GM23248 (cell line): ENCODE results near the gene SLC13A1. TPM values are rescaled to one million over a fixed set of nuclear protein-coding genes. Genes with fewer than 3 reads are reported as not detected.

Source experiments
- DNase-seq: peaks from one replicate; pipeline ENCODE4 v3.0.0-alpha.2; 2015
- H2AFZ ChIP-seq: fragments of 200-600 bp; sonication (generic); 2 replicates; pipeline ENCODE4 v1.6.1; 2016; ENCODE audit warnings: antibody characterized with exemption
- H3F3A ChIP-seq: fragments of 200-600 bp; sonication (generic); 2 replicates; pipeline ENCODE4 v1.6.1; 2016; ENCODE audit warnings: mild to moderate bottlenecking, antibody characterized with exemption, mixed run types; ENCODE audit not compliant: insufficient read depth
- H3K27ac ChIP-seq: fragments of 200-600 bp; sonication (generic); 2 replicates; pipeline ENCODE4 v1.5.1; 2016; ENCODE audit warnings: mild to moderate bottlenecking
- H3K27me3 ChIP-seq: fragments of 200-600 bp; sonication (generic); replicated peaks from 2 replicates; pipeline ENCODE4 v1.6.1; 2016; ENCODE audit warnings: mild to moderate bottlenecking; ENCODE audit not compliant: insufficient read depth
- H3K36me3 ChIP-seq: fragments of 200-600 bp; sonication (generic); 2 replicates; pipeline ENCODE4 v1.6.1; 2016; ENCODE audit warnings: low read depth, mild to moderate bottlenecking
- H3K4me1 ChIP-seq: fragments of 200-600 bp; sonication (generic); 2 replicates; pipeline ENCODE4 v1.6.1; 2016; ENCODE audit warnings: mild to moderate bottlenecking; ENCODE audit not compliant: insufficient read depth
- H3K4me2 ChIP-seq: fragments of 200-600 bp; sonication (generic); one replicate; pipeline ENCODE4 v1.6.1; 2016; ENCODE audit warnings: mild to moderate bottlenecking; ENCODE audit not compliant: unreplicated experiment
- H3K4me3 ChIP-seq: fragments of 200-600 bp; sonication (generic); 2 replicates; pipeline ENCODE4 v1.5.1; 2016; ENCODE audit warnings: mild to moderate bottlenecking
- H3K79me2 ChIP-seq: fragments of 200-600 bp; sonication (generic); 2 replicates; pipeline ENCODE4 v1.6.1; 2016; ENCODE audit warnings: mild to moderate bottlenecking; ENCODE audit not compliant: insufficient read depth
- H3K9ac ChIP-seq: fragments of 200-600 bp; sonication (generic); 2 replicates; pipeline ENCODE4 v1.6.1; 2016; ENCODE audit warnings: mild to moderate bottlenecking
- H3K9me2 ChIP-seq: fragments of 200-600 bp; sonication (generic); 2 replicates; pipeline ENCODE4 v1.6.1; 2016; ENCODE audit warnings: mixed run types, mild to moderate bottlenecking, moderate library complexity; ENCODE audit not compliant: insufficient read depth
- H3K9me3 ChIP-seq: fragments of 200-600 bp; sonication (generic); one replicate; pipeline ENCODE4 v1.6.1; 2017; ENCODE audit warnings: low read depth
- H4K20me1 ChIP-seq: fragments of 200-600 bp; sonication (generic); 2 replicates; pipeline ENCODE4 v1.6.0; 2016; ENCODE audit not compliant: insufficient read depth
- EZH2 ChIP-seq: fragments of 200-600 bp; sonication (generic); IDR thresholded peaks from 2 replicates; pipeline ENCODE4 v1.6.1; 2018; ENCODE audit warnings: antibody characterized with exemption, mild to moderate bottlenecking; ENCODE audit not compliant: insufficient read depth, poor library complexity, severe bottlenecking
- EZH2phosphoT487 ChIP-seq: fragments of 200-600 bp; sonication (generic); IDR thresholded peaks from 2 replicates; pipeline ENCODE4 v1.6.1; 2018; ENCODE audit warnings: antibody characterized with exemption, moderate library complexity, mild to moderate bottlenecking, low read depth; ENCODE audit not compliant: insufficient read depth
- WGBS, 2 experiments: methylation state at CpG; one replicate each; pipeline ENCODE4 v1.1.6; 2015 to 2017; ENCODE audit warnings: low lambda C conversion rate in 2 of 2, low coverage in 1 of 2; ENCODE audit errors: missing lambda C conversion rate in 2 of 2; 5-methylcytosine and 5-hydroxymethylcytosine counted together
- in situ Hi-C: fragments of 300-500 bp; cut with MboI; formaldehyde crosslinking; loops from 2 replicates; pipeline ENCODE4 v1.15.0; 2020
- polyA plus RNA-seq: library from polyadenylated mRNA; unstranded; fragments of >200 nt; fragmentation: Nextera tagmentation; extraction: Ambion mirVana; gene quantifications from 2 replicates; pipeline ENCODE4 v1.2.1, GENCODE V29; 2016
- total RNA-seq: library from RNA; depleted of rRNA; stranded (reverse); fragments of >200 nt; shearing (Covaris generic); gene quantifications from 2 replicates; pipeline ENCODE4 v1.2.3, GENCODE V29; 2014

The SLC13A1 gene
- total and polyA plus RNA-seq, 2 experiments from 2014 or later, result not detected

GRCh38 chr7:123115331-123115730, 84.4 kb downstream of the SLC13A1 start:
- Histone ChIP-seq H3K79me2 (no peaks in the 10 kb centered on the region), H3K27me3 (no peaks in the 10 kb centered on the region), H3K27ac (no peak overlapping the region), H3K4me2 (no peak overlapping the region), H4K20me1 (no peaks in the 10 kb centered on the region; the same call in 1 of the 2 replicates), H2AFZ (no peak overlapping the region), H3K9me3 (no peaks in the 10 kb centered on the region), H3F3A (no peaks in the 10 kb centered on the region), H3K4me1 (no peaks in the 10 kb centered on the region), H3K4me3 (no peak overlapping the region), H3K9me2 (no peaks in the 10 kb centered on the region), H3K36me3 (no peaks in the 10 kb centered on the region), H3K9ac (no peak overlapping the region)
- no peak for DNase-seq
- 25 to 26% methylated on average over 3 of the region's 3 CpGs for WGBS, 2 experiments
- TF ChIP-seq EZH2, result no peak
- no peak for TF ChIP-seq EZH2phosphoT487
- in situ Hi-C loops, result no loop called here

- no peak overlapping the region for H3K4me2 ChIP-seq
- H3K36me3 ChIP-seq, result no peaks in the 10 kb centered on the region
- no peaks in the 10 kb centered on the region for H3K9me3 ChIP-seq
- no peaks in the 10 kb centered on the region for H3K27me3 ChIP-seq
- no peaks in the 10 kb centered on the region; the same call in 1 of the 2 replicates for H4K20me1 ChIP-seq
- H3K9me2 ChIP-seq, result no peaks in the 10 kb centered on the region
- in situ Hi-C loops, result no loop called here
- no peak overlapping the region for H2AFZ ChIP-seq
- H3F3A ChIP-seq, result no peaks in the 10 kb centered on the region
- H3K79me2 ChIP-seq, result no peaks in the 10 kb centered on the region
- H3K4me1 ChIP-seq, result no peaks in the 10 kb centered on the region
- TF ChIP-seq EZH2phosphoT487 (no peak), EZH2 (no peak)
- no peak overlapping the region for H3K4me3 ChIP-seq
- no peak overlapping the region for H3K9ac ChIP-seq
- DNase-seq, result no peak
- WGBS, 2 experiments, result 22 to 27% methylated on average over 2 of the region's 2 CpGs
- H3K27ac ChIP-seq, result no peak overlapping the region
These were observed 85.5 kb downstream of the SLC13A1 start for GRCh38 chr7:123114288-123114687.

DNA sequence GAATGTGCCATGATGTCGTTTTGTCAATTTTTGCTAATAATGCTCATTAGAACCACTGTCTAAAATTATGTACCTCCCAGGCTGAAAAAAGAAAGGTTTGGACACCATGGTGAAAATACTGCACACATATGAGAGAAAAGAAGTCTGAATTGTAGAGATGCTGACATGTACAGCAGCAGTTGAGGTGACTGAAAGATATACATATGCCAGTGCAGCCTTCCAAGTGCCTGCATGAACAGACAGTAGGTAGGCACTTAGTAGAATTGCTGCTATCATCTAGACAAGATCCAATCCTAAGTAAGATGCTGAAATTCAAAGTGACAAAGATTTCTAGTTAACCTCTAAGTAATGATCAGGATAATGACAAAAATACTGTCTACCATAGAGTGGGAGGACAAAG, 86.9 kb downstream of the SLC13A1 start:
- Histone ChIP-seq H3K79me2 (no peaks in the 10 kb centered on the region), H3K4me1 (no peaks in the 10 kb centered on the region), H3K27me3 (no peaks in the 10 kb centered on the region), H2AFZ (no peak overlapping the region), H3K4me2 (no peak overlapping the region), H3K9me2 (no peaks in the 10 kb centered on the region), H3K4me3 (no peak overlapping the region), H4K20me1 (no peaks in the 10 kb centered on the region), H3K36me3 (no peaks in the 10 kb centered on the region), H3F3A (no peaks in the 10 kb centered on the region), H3K9ac (no peak overlapping the region), H3K9me3 (no peaks in the 10 kb centered on the region), H3K27ac (no peak overlapping the region)
- WGBS, 2 experiments, result 2 to 11% methylated on average over 1 of the region's 1 CpG
- in situ Hi-C loops, result no loop called here
- TF ChIP-seq EZH2phosphoT487 (no peak), EZH2 (no peak)
- no peak for DNase-seq

DNA sequence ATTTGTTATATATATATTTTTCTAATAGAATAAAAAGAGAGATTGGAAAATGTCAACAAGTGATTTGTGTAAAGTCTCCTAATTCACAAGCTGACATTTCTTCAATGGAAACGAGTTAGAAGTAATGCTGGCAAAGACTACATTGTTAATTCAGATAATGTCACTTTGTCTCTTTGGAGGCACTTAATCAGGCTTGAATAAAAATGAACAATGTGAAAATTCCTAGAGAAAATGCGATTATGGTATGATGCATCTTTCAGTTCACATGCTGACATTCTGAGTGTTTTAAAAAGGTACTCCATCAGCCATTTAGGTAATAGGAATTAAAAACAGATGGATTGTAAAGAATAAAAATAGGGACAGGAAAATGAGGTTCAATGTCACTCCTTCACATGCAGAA, 100.1 kb downstream of the SLC13A1 start:
- Histone ChIP-seq H3K36me3 (no peaks in the 10 kb centered on the region), H3K27ac (no peak overlapping the region), H3K9ac (no peak overlapping the region), H3K27me3 (no peaks in the 10 kb centered on the region), H3K79me2 (no peaks in the 10 kb centered on the region), H3K4me3 (no peak overlapping the region), H2AFZ (no peak overlapping the region), H3K9me2 (no peaks in the 10 kb centered on the region), H3F3A (no peaks in the 10 kb centered on the region), H3K4me1 (no peaks in the 10 kb centered on the region), H3K9me3 (no peaks in the 10 kb centered on the region), H4K20me1 (no peaks in the 10 kb centered on the region), H3K4me2 (no peak overlapping the region)
- no peak for TF ChIP-seq EZH2
- TF ChIP-seq EZH2phosphoT487, result no peak
- in situ Hi-C loops, result no loop called here
- 15 to 24% methylated on average over 2 of the region's 2 CpGs for WGBS, 2 experiments
- DNase-seq, result no peak

DNA sequence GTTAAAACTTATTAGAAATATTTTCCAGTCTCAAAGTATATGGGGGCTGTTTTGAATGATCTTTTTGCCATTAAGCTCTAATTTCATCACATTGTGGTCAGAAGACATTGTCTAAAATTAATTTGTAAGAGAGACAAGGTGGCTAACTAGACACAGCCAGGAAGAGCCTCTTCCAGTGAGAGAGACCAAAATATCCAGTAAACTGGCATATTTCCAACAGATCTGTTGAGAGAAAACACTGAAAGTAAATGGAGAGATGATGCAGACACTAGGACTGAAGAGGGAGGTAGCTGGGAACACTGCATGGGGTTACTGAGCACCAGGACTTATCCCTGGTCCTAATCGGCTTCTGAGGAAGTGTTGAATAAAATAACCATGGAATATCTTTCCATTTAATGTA, 102.8 kb downstream of the SLC13A1 start:
- H3K4me1 ChIP-seq, result no peaks in the 10 kb centered on the region
- H3K4me2 ChIP-seq, result no peak overlapping the region
- no peaks in the 10 kb centered on the region for H3F3A ChIP-seq
- H3K9me3 ChIP-seq, result no peaks in the 10 kb centered on the region
- no peaks in the 10 kb centered on the region for H3K9me2 ChIP-seq
- TF ChIP-seq EZH2 (no peak), EZH2phosphoT487 (no peak)
- H3K4me3 ChIP-seq, result no peak overlapping the region
- no peak overlapping the region for H3K27ac ChIP-seq
- DNase-seq, result no peak
- no peak overlapping the region for H2AFZ ChIP-seq
- H3K36me3 ChIP-seq, result no peaks in the 10 kb centered on the region
- in situ Hi-C loops, result no loop called here
- WGBS, 2 experiments, result 15 to 20% methylated on average over 1 of the region's 1 CpG
- H3K27me3 ChIP-seq, result no peaks in the 10 kb centered on the region
- H3K79me2 ChIP-seq, result no peaks in the 10 kb centered on the region
- no peak overlapping the region for H3K9ac ChIP-seq
- no peaks in the 10 kb centered on the region for H4K20me1 ChIP-seq
